Keratinocyte (primary cell): ENCODE measurements around the gene PIH1D1. TPM values are rescaled to one million over a fixed set of nuclear protein-coding genes. Genes with fewer than 3 reads are reported as not detected.

Experiments
- DNase-seq: peaks from one replicate; pipeline ENCODE4 v3.0.0-alpha.2; 2011; ENCODE audit warnings: low read depth, missing footprints, low spot score
- FAIRE-seq: peaks from 2 replicates; lab custom pipeline; 2011; peaks lifted over from hg19 to GRCh38; lab: Jason Lieb, UNC
- H2AFZ ChIP-seq: 2 replicates; pipeline ENCODE4 v1.6.0; 2012; ENCODE audit warnings: low read length, control low read depth, inconsistent platforms; ENCODE audit not compliant: control insufficient read depth
- H3K27ac ChIP-seq: 2 replicates; pipeline ENCODE4 v1.5.1; 2011; ENCODE audit warnings: low read length; ENCODE audit not compliant: control insufficient read depth, insufficient read depth
- H3K27me3 ChIP-seq: 3 replicates; pipeline ENCODE4 v1.6.0; 2011; ENCODE audit warnings: low read length; ENCODE audit not compliant: control insufficient read depth, insufficient read depth; ENCODE audit errors: extremely low read depth
- H3K36me3 ChIP-seq, 2 experiments: 2 replicates in 1 of 2; 3 replicates in 1 of 2; pipeline ENCODE4 v1.5.1; 2011; ENCODE audit warnings: low read length in 2 of 2, mild to moderate bottlenecking in 1 of 2; ENCODE audit not compliant: control insufficient read depth in 2 of 2, insufficient read depth in 2 of 2; ENCODE audit errors: extremely low read depth in 1 of 2
- H3K4me1 ChIP-seq: 3 replicates; pipeline ENCODE4 v1.5.1; 2011; ENCODE audit warnings: low read length; ENCODE audit not compliant: control insufficient read depth, insufficient read depth; ENCODE audit errors: extremely low read depth
- H3K4me2 ChIP-seq: 3 replicates; pipeline ENCODE4 v1.6.0; 2011; ENCODE audit warnings: low read depth, low read length; ENCODE audit not compliant: control insufficient read depth, insufficient read depth; ENCODE audit errors: extremely low read depth
- H3K4me3 ChIP-seq, 3 experiments: fragments of 200-600 bp in 1 of 3; sonication (generic) in 1 of 3; 2 replicates in 2 of 3; 3 replicates in 1 of 3; pipeline ENCODE4 v1.5.1; 2011 to 2016; ENCODE audit warnings: low read length in 3 of 3, mild to moderate bottlenecking in 3 of 3, control low read depth in 2 of 3, inconsistent platforms in 1 of 3, low read depth in 1 of 3, mixed read lengths in 1 of 3, mixed run types in 1 of 3, moderate library complexity in 1 of 3; ENCODE audit not compliant: control insufficient read depth in 2 of 3, insufficient read depth in 2 of 3; ENCODE audit errors: extremely low read depth in 1 of 3
- H3K79me2 ChIP-seq: 2 replicates; pipeline ENCODE4 v1.6.0; 2012; ENCODE audit warnings: low read length; ENCODE audit not compliant: control insufficient read depth, insufficient read depth
- H3K9ac ChIP-seq: 3 replicates; pipeline ENCODE4 v1.6.0; 2011; ENCODE audit warnings: low read length; ENCODE audit not compliant: control insufficient read depth, insufficient read depth; ENCODE audit errors: extremely low read depth
- H3K9me1 ChIP-seq: 3 replicates; pipeline ENCODE4 v1.6.0; 2011; ENCODE audit warnings: low read length; ENCODE audit not compliant: control insufficient read depth, insufficient read depth; ENCODE audit errors: extremely low read depth
- H3K9me3 ChIP-seq: 2 replicates; pipeline ENCODE4 v1.5.1; 2012; ENCODE audit warnings: low read depth, low read length; ENCODE audit not compliant: control insufficient read depth
- H4K20me1 ChIP-seq: 3 replicates; pipeline ENCODE4 v1.6.0; 2011; ENCODE audit warnings: low read length; ENCODE audit not compliant: control insufficient read depth, insufficient read depth; ENCODE audit errors: extremely low read depth
- EZH2 ChIP-seq: IDR thresholded peaks from one replicate; pipeline ENCODE4 v1.6.1; 2012; ENCODE audit warnings: inconsistent platforms, mild to moderate bottlenecking, low read length, moderate library complexity
- dilution Hi-C: fragments of 300-500 bp; cut with MboI; formaldehyde crosslinking; loops from one replicate; pipeline ENCODE4 v1.7.0; 2020; ENCODE audit warnings: low sequenced_read_pairs; ENCODE audit not compliant: extremely low pct_ligation_motif_present
- polyA plus RNA-seq, 5 experiments: library from polyadenylated mRNA; depleted of rRNA in 3 of 5; stranded (reverse) in 3 of 5; stranded (forward) in 1 of 5; unstranded in 1 of 5; fragments of >200 nt; gene quantifications; 1 replicate in 1 of 5; 2 replicates in 3 of 5; 3 replicates in 1 of 5; pipeline versions ENCODE4 v1.2.1 to v1.2.3, GENCODE V29; 2011 to 2012; ENCODE audit warnings: missing spikeins in 2 of 5, low read depth in 1 of 5, low replicate concordance in 1 of 5
- TF ChIP-seq, protein P1 (sequence below), 3 experiments: IDR thresholded peaks in 1 of 3; conservative IDR thresholded peaks in 1 of 3; optimal IDR thresholded peaks in 1 of 3; 2 replicates in 2 of 3; 3 replicates in 1 of 3; pipeline versions ENCODE3 to v1.5.1; 2011; ENCODE audit warnings: low read length in 3 of 3, mild to moderate bottlenecking in 3 of 3, moderate library complexity in 2 of 3, control low read depth in 1 of 3, inconsistent platforms in 1 of 3; ENCODE audit not compliant: insufficient read depth in 2 of 3; ENCODE audit errors: extremely low read depth in 1 of 3

PIH1D1 gene
- polyA plus RNA-seq, 1 donor (not counting 4 experiments of a cell fraction or from before 2014, with no cell fraction given) = 37.8 TPM

DNA sequence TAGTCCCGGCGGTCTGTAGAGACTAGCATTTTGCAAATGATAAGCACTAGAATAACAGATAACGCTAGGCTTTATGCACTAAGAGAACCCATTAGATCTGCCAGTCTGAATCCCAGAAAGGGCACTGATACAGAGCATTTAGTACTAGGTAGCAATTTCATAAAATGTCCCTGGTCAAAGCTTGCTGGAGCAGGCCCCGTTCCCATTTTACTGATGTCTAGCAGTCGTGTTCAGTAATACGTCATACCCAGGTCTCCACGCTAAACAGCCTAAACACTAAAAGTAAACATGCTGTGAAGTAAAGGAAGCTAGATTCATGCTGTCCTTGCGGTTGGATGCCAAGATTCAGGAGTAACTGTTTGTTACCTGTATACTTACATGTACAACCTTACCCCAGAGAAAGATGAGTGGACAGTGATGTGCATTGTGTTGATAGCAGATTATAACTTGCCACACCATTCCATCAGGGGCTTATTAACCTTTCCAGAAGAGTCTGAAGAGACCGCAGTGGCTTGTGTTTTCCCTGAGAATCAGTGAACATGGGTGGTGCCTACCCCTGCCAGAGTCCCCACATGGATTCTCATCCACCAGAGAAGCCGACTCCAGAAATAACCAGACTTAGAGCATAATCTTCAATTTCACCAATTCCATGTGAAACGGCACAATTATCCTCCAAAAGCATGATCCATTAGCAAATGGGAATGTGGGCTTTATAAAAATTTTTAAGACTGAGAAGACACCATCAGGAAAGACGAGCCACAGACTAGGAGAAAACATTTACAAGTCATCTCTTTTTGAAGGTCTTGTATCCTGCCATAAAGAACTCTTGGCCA, 41.2 kb upstream of the PIH1D1 start:
- no peak for TF ChIP-seq EZH2
- no peak overlapping the region for H3K27ac ChIP-seq
- H3K4me2 ChIP-seq = no peak overlapping the region
- H3K4me3 ChIP-seq = no peak overlapping the region
- no peaks in the 10 kb centered on the region for H3K27me3 ChIP-seq
- peaks cover 15% of the 10 kb centered on the region for H3K4me1 ChIP-seq
- H4K20me1 ChIP-seq = peaks cover 29% of the 10 kb centered on the region
- H3K36me3 ChIP-seq = peaks cover 31 to 59% of the 10 kb centered on the region in 2 experiments
- dilution Hi-C loops = no loop called here
- no peak for DNase-seq
- peaks cover 4% of the 10 kb centered on the region for H3K9me1 ChIP-seq
- H2AFZ ChIP-seq = no peak overlapping the region
- no peaks in the 10 kb centered on the region for H3K9me3 ChIP-seq
- peaks cover 47% of the 10 kb centered on the region for H3K79me2 ChIP-seq
- no peak overlapping the region for H3K9ac ChIP-seq
- no peak for FAIRE-seq

DNA sequence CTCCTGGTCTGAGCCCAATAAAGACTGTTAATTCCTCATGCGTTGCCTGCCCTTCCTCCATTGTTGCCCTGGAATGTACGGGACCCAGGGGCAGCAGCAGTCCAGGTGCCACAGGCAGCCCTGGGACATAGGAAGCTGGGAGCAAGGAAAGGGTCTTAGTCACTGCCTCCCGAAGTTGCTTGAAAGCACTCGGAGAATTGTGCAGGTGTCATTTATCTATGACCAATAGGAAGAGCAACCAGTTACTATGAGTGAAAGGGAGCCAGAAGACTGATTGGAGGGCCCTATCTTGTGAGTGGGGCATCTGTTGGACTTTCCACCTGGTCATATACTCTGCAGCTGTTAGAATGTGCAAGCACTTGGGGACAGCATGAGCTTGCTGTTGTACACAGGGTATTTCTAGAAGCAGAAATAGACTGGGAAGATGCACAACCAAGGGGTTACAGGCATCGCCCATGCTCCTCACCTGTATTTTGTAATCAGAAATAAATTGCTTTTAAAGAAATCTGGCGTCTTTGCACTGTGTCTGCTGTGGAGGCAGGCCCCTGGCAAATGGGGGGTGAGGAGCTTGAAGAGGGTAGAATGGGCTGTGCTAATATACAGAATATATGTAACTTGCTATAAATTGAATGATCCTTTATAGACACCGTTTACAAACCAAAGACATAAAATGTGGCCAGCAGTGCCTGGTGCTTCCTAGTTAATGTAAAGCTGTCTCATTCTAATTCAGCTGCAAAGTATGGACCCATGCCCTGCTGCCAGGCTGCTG, 40.4 kb upstream of the PIH1D1 start:
- Histone ChIP-seq H3K9me3 (no peaks in the 10 kb centered on the region), H3K36me3 (peaks cover 26 to 52% of the 10 kb centered on the region in 2 experiments), H3K4me1 (peaks cover 9% of the 10 kb centered on the region), H3K79me2 (peaks cover 43% of the 10 kb centered on the region), H3K27ac (no peak overlapping the region), H3K9ac (no peak overlapping the region), H3K4me2 (no peak overlapping the region), H3K4me3 (no peak overlapping the region), H4K20me1 (peaks cover 25% of the 10 kb centered on the region), H3K9me1 (no peaks in the 10 kb centered on the region), H2AFZ (no peak overlapping the region), H3K27me3 (no peaks in the 10 kb centered on the region)
- no peak for TF ChIP-seq EZH2
- TF ChIP-seq, protein P1, sequence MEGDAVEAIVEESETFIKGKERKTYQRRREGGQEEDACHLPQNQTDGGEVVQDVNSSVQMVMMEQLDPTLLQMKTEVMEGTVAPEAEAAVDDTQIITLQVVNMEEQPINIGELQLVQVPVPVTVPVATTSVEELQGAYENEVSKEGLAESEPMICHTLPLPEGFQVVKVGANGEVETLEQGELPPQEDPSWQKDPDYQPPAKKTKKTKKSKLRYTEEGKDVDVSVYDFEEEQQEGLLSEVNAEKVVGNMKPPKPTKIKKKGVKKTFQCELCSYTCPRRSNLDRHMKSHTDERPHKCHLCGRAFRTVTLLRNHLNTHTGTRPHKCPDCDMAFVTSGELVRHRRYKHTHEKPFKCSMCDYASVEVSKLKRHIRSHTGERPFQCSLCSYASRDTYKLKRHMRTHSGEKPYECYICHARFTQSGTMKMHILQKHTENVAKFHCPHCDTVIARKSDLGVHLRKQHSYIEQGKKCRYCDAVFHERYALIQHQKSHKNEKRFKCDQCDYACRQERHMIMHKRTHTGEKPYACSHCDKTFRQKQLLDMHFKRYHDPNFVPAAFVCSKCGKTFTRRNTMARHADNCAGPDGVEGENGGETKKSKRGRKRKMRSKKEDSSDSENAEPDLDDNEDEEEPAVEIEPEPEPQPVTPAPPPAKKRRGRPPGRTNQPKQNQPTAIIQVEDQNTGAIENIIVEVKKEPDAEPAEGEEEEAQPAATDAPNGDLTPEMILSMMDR (optimal IDR thresholded peaks at IDR 0.05 in 1 of 3, IDR thresholded peaks at IDR 0.05 in 1 of 3, conservative IDR thresholded peaks at IDR 0.05 in 1 of 3; ENCODE audit: extremely low read depth in 1 of 3, insufficient read depth in 2 of 3, low read length in 3 of 3) = no peak
- dilution Hi-C loops = no loop called here
- FAIRE-seq = no peak
- DNase-seq = no peak
